ENCODE data around the gene SPOPL. TPM values are rescaled to one million over a fixed set of nuclear protein-coding genes. Genes with fewer than 3 reads are reported as not detected.

SPOPL gene
- total and polyA plus RNA-seq, 10 of the 15 experiments (the other 5 are each of a cell fraction or from before 2014, with no cell fraction given), result 4.0 to 25.0 (median 11.5) TPM

- TF ChIP-seq BCL3 (IDR thresholded peaks at IDR 0.05; ENCODE audit: borderline replicate concordance, insufficient read depth, low read depth, low read length, poor library complexity, severe bottlenecking), result no peak
- TF ChIP-seq CTCF (IDR thresholded peaks at IDR 0.05 in 2 of 3, conservative IDR thresholded peaks at IDR 0.05 in 1 of 3; ENCODE audit: control insufficient read depth in 2 of 3, extremely low read depth in 1 of 3, insufficient read depth in 1 of 3, low read depth in 3 of 3, low read length in 3 of 3), result peak in 1 of 3 experiments; percentile 6; a peak in 1 of 6 replicates
- no peak for TF ChIP-seq KDM1A (IDR thresholded peaks at IDR 0.05; ENCODE audit: borderline replicate concordance)
- TF ChIP-seq ZNF622 (IDR thresholded peaks at IDR 0.05), result no peak
- no peak for TF ChIP-seq FOXM1 (IDR thresholded peaks at IDR 0.05; ENCODE audit: low read depth, low read length)
- TF ChIP-seq RELA (IDR thresholded peaks at IDR 0.05; ENCODE audit: borderline replicate concordance, partially characterized antibody), result no peak
- TF ChIP-seq PML (IDR thresholded peaks at IDR 0.05; ENCODE audit: low read length), result peak; percentile 49; the same call in 1 of the 2 replicates
- no peak for TF ChIP-seq ESRRA (IDR thresholded peaks at IDR 0.05; ENCODE audit: low read length)
- TF ChIP-seq CHD2 (IDR thresholded peaks at IDR 0.05; ENCODE audit: borderline replicate concordance, low read depth, low read length), result no peak
- TF ChIP-seq SREBF2 (IDR thresholded peaks at IDR 0.05; ENCODE audit: low read length), result no peak
- TF ChIP-seq HSF1 (IDR thresholded peaks at IDR 0.05; ENCODE audit: low read depth, low read length), result no peak
- TF ChIP-seq IRF3 (IDR thresholded peaks at IDR 0.05), result no peak
- TF ChIP-seq HDGF (IDR thresholded peaks at IDR 0.05), result no peak
- no peak for TF ChIP-seq BACH1 (IDR thresholded peaks at IDR 0.05; ENCODE audit: borderline replicate concordance)
- no peak for TF ChIP-seq E2F4 (IDR thresholded peaks at IDR 0.05; ENCODE audit: low read depth, low read length)
- no peak for TF ChIP-seq NFYA (IDR thresholded peaks at IDR 0.05; ENCODE audit: borderline replicate concordance, low read depth, low read length)
Observed at GRCh38 chr2:138501425-138502254, at the start of gene SPOPL (continued).
